HUES6 (cell line): ENCODE measurements around the gene ADIG.

Experiments
- H3K27ac ChIP-seq: 2 replicates; pipeline ENCODE4 v1.7.0; 2013; ENCODE audit warnings: low read depth, mild to moderate bottlenecking, low read length, inconsistent platforms
- H3K27me3 ChIP-seq: 2 replicates; pipeline ENCODE4 v1.6.1; 2013; ENCODE audit warnings: low read length; ENCODE audit not compliant: control insufficient read depth, insufficient read depth
- H3K36me3 ChIP-seq: 2 replicates; pipeline ENCODE4 v1.6.1; 2013; ENCODE audit warnings: low read length; ENCODE audit not compliant: control insufficient read depth, insufficient read depth
- H3K4me1 ChIP-seq: 2 replicates; pipeline ENCODE4 v1.6.1; 2013; ENCODE audit warnings: low read length; ENCODE audit not compliant: control insufficient read depth, insufficient read depth
- H3K4me3 ChIP-seq: 2 replicates; pipeline ENCODE4 v1.5.1; 2013; ENCODE audit warnings: low read depth, low read length
- H3K9ac ChIP-seq: one replicate; pipeline ENCODE4 v1.6.1; 2013; ENCODE audit warnings: mild to moderate bottlenecking, low read length
- H3K9me3 ChIP-seq: 2 replicates; pipeline ENCODE4 v1.6.1; 2013; ENCODE audit warnings: low read depth, low read length; ENCODE audit not compliant: control insufficient read depth, insufficient read depth

Gene ADIG

GRCh38 chr20:38581013-38581412 is at the start of gene ADIG:
TSS of gene ADIG (plus strand) at chr20:38581197. CDS start at chr20:38581251, 54 bp downstream.
- H3K9me3 ChIP-seq: no peaks in the 10 kb centered on the region
- H3K36me3 ChIP-seq: peaks cover 14% of the 10 kb centered on the region
- H3K9ac ChIP-seq: no peak within 1 kb of the TSS
- H3K27me3 ChIP-seq: no peaks in the 10 kb centered on the region
- no peak within 1 kb of the TSS for H3K27ac ChIP-seq
- H3K4me3 ChIP-seq: no peak within 1 kb of the TSS
- peaks cover 26% of the 10 kb centered on the region; the same call in 1 of the 2 replicates for H3K4me1 ChIP-seq

GRCh38 chr20:38534756-38535155 is 46.2 kb upstream of the ADIG start:
- no peaks in the 10 kb centered on the region for H3K4me1 ChIP-seq
- H3K27me3 ChIP-seq: no peaks in the 10 kb centered on the region
- no peak overlapping the region for H3K9ac ChIP-seq
- H3K36me3 ChIP-seq: peaks cover 85% of the 10 kb centered on the region
- no peaks in the 10 kb centered on the region for H3K9me3 ChIP-seq
- no peak overlapping the region for H3K4me3 ChIP-seq
- H3K27ac ChIP-seq: no peak overlapping the region

GRCh38 chr20:38536310-38536709 is 44.7 kb upstream of the ADIG start:
- H3K27ac ChIP-seq: no peak overlapping the region
- H3K9me3 ChIP-seq: no peaks in the 10 kb centered on the region
- H3K4me3 ChIP-seq: no peak overlapping the region
- no peak overlapping the region for H3K9ac ChIP-seq
- no peaks in the 10 kb centered on the region for H3K4me1 ChIP-seq
- peaks cover 92% of the 10 kb centered on the region for H3K36me3 ChIP-seq
- no peaks in the 10 kb centered on the region for H3K27me3 ChIP-seq

GRCh38 chr20:38537176-38537575 is 43.8 kb upstream of the ADIG start:
- peaks cover 94% of the 10 kb centered on the region for H3K36me3 ChIP-seq
- no peak overlapping the region for H3K9ac ChIP-seq
- H3K27ac ChIP-seq: no peak overlapping the region
- H3K9me3 ChIP-seq: no peaks in the 10 kb centered on the region
- no peak overlapping the region for H3K4me3 ChIP-seq
- no peaks in the 10 kb centered on the region for H3K4me1 ChIP-seq
- no peaks in the 10 kb centered on the region for H3K27me3 ChIP-seq

- no peak overlapping the region for H3K4me3 ChIP-seq
- no peak overlapping the region for H3K27ac ChIP-seq
- no peaks in the 10 kb centered on the region for H3K4me1 ChIP-seq
- no peaks in the 10 kb centered on the region for H3K27me3 ChIP-seq
- H3K9me3 ChIP-seq: no peaks in the 10 kb centered on the region
- no peak overlapping the region for H3K9ac ChIP-seq
- peaks cover 95% of the 10 kb centered on the region for H3K36me3 ChIP-seq
These were observed 42.2 kb upstream of the ADIG start for GRCh38 chr20:38538789-38539188.

- no peaks in the 10 kb centered on the region for H3K27me3 ChIP-seq
- H3K4me1 ChIP-seq: no peaks in the 10 kb centered on the region
- H3K9ac ChIP-seq: no peak overlapping the region
- H3K27ac ChIP-seq: no peak overlapping the region
- H3K9me3 ChIP-seq: no peaks in the 10 kb centered on the region
- peaks cover 98% of the 10 kb centered on the region for H3K36me3 ChIP-seq
- H3K4me3 ChIP-seq: no peak overlapping the region
These were observed 37.7 kb upstream of the ADIG start for GRCh38 chr20:38543014-38543906.

- no peaks in the 10 kb centered on the region for H3K9me3 ChIP-seq
- H3K36me3 ChIP-seq: peaks cover 91% of the 10 kb centered on the region
- no peak overlapping the region for H3K27ac ChIP-seq
- no peaks in the 10 kb centered on the region for H3K4me1 ChIP-seq
- H3K4me3 ChIP-seq: no peak overlapping the region
- H3K27me3 ChIP-seq: no peaks in the 10 kb centered on the region
- no peak overlapping the region for H3K9ac ChIP-seq
These were observed 35.2 kb upstream of the ADIG start for GRCh38 chr20:38545771-38546170.

GRCh38 chr20:38547288-38548085 is 33.5 kb upstream of the ADIG start:
- Histone ChIP-seq H3K9ac (no peak overlapping the region), H3K9me3 (no peaks in the 10 kb centered on the region), H3K4me3 (no peak overlapping the region), H3K27ac (no peak overlapping the region), H3K4me1 (no peaks in the 10 kb centered on the region), H3K27me3 (no peaks in the 10 kb centered on the region), H3K36me3 (peaks cover 91% of the 10 kb centered on the region)

- Histone ChIP-seq H3K27ac (no peak overlapping the region), H3K9ac (no peak overlapping the region), H3K27me3 (no peaks in the 10 kb centered on the region), H3K36me3 (peaks cover 91% of the 10 kb centered on the region), H3K4me3 (no peak overlapping the region), H3K9me3 (no peaks in the 10 kb centered on the region), H3K4me1 (peaks cover 4% of the 10 kb centered on the region; the same call in 1 of the 2 replicates)
These were observed 32.5 kb upstream of the ADIG start for GRCh38 chr20:38548356-38549083.

- H3K36me3 ChIP-seq: peaks cover 90% of the 10 kb centered on the region
- peaks cover 4% of the 10 kb centered on the region; the same call in 1 of the 2 replicates for H3K4me1 ChIP-seq
- H3K4me3 ChIP-seq: no peak overlapping the region
- no peaks in the 10 kb centered on the region for H3K9me3 ChIP-seq
- H3K27me3 ChIP-seq: no peaks in the 10 kb centered on the region
- H3K9ac ChIP-seq: no peak overlapping the region
- no peak overlapping the region for H3K27ac ChIP-seq
These were observed 30.7 kb upstream of the ADIG start for GRCh38 chr20:38550274-38550673.
